Measurements from ENCODE around the gene NDST1. TPM values are rescaled to one million over a fixed set of nuclear protein-coding genes. Genes with fewer than 3 reads are reported as not detected.

The NDST1 gene
- total RNA-seq, 4 donors from 2014 or later, result 68.8 to 104 (median 96.4) TPM

GRCh38 chr5:150481972-150482406 lies 25.9 kb upstream of the NDST1 start:
- intact Hi-C loops (cut with DNase I; ENCODE audit: low total_unique reads) (loop anchor here (10.0 kb wide), 1 partner anchor 63 kb away; no protein-coding TSS in a partner anchor), in situ Hi-C loops (cut with MboI; ENCODE audit: low pct_ligation_motif_present in 1 of 4, low pct_unique_long_range_greater_than_20kb in 1 of 4, low sequenced_read_pairs in 3 of 4) (no loop called here)
- 50 to 61% methylated on average over 1 to 6 of the region's 6 CpGs for WGBS, 2 donors (ENCODE audit: low coverage in 1 of 2)
- TF ChIP-seq CTCF (IDR thresholded peaks at IDR 0.05) (no peak), EP300 (IDR thresholded peaks at IDR 0.05; ENCODE audit: low read depth) (no peak), POLR2AphosphoS5 (IDR thresholded peaks at IDR 0.05) (no peak), POLR2A (IDR thresholded peaks at IDR 0.05) (no peak)
- Histone ChIP-seq H3K27me3 (no peaks in the 10 kb centered on the region), H3K4me1 (peaks cover 3 to 14% (median 11%) of the 10 kb centered on the region in 4 donors), H3K27ac (no peak overlapping the region), H3K9me3 (no peaks in the 10 kb centered on the region), H3K36me3 (no peaks in the 10 kb centered on the region), H3K4me3 (no peak overlapping the region)
- DNase-seq, result no peak

DNA sequence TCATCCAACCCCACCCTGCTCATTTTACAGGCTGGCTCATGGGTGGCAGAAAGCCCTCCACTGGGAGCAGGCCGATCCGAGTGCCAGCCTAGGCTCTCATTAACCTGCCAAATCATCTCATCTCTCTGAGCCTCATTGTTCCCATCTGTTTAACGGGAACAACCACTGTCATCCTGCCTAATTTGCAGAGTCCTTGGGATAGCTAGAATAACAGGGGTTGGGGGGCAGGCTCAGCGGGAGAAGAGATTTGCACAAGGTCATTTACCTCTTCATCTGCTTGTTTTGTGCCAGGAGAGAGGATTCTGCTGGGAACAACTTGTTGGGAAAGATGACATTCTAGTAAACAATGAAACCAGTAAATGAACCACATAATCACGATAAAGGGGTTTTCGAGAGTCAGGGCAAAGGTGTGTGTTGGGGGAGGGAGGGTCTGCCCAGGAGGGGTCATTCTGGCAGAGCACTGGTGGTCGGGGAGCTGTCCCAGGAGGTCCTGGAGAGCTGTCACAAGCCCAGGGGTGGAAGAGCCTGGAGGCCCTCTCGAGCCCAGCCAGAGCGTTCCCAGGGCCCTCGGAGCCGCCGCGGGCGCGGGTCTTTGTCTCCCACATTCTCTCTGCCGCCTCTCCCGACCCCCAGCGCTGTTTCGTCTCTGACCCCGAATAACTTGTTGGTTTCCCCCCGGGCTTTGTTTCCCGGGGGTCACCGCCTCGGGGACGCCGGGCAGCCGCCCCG lies 22.8 kb upstream of the NDST1 start:
- Histone ChIP-seq H3K4me3 (peak overlapping the region; percentile 62 to 94 (median 90)), H3K36me3 (no peaks in the 10 kb centered on the region), H3K27me3 (no peaks in the 10 kb centered on the region), H3K9me3 (no peaks in the 10 kb centered on the region), H3K4me1 (peaks cover 27 to 42% (median 34%) of the 10 kb centered on the region in 4 donors), H3K27ac (peak overlapping the region; percentile 90 to 95 (median 94))
- in situ Hi-C loops (cut with MboI; ENCODE audit: low pct_ligation_motif_present in 1 of 4, low pct_unique_long_range_greater_than_20kb in 1 of 4, low sequenced_read_pairs in 3 of 4) (no loop called here), intact Hi-C loops (cut with DNase I; ENCODE audit: low total_unique reads) (loop anchor here (10.0 kb wide), 1 partner anchor 60 kb away; no protein-coding TSS in a partner anchor)
- no peak for DNase-seq
- no peak for TF ChIP-seq EP300 (IDR thresholded peaks at IDR 0.05; ENCODE audit: low read depth)
- TF ChIP-seq CTCF (IDR thresholded peaks at IDR 0.05), result no peak
- no peak for TF ChIP-seq POLR2A (IDR thresholded peaks at IDR 0.05)
- no peak for TF ChIP-seq POLR2AphosphoS5 (IDR thresholded peaks at IDR 0.05)
- 13 to 31% methylated on average over 3 to 15 of the region's 28 CpGs for WGBS, 2 donors (ENCODE audit: low coverage in 1 of 2)

DNA sequence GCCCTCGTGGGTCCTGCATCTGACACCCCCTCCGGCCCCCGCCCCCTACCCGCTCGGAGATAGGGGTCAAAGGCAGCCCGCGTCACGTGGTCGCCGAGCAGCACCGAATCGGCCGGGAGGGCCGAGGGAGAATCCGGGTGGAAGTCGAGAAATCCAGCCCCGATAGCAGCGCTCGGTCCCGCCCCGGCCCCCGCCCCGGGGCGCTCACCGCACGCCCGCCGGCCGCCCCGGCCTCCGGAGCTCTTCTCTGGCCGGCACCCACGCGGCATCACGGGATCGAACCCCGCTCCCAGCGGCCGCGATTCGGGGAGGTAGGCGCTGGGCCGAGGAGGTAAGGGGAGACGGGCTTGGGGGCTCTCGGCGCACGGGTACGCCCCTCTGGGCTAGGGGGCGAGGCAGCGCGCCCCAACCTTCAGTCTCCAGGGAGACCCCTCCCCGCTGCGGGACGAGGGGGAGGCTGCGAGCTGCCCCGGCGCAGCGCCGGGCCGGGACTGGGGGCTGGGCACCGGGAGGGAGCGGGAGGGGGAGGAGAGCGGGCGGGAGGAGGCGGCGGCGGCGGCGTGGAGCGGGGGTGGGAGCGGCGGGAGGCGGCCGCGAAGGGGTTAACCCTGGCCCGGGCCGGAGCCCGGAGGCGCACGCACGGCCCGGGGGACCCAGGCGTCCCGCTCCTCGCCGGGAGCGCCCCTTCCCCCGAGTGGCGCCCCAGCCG lies 22.1 kb upstream of the NDST1 start:
- intact Hi-C loops (cut with DNase I; ENCODE audit: low total_unique reads), result loop anchor here (10.0 kb wide), 1 partner anchor 59 kb away; no protein-coding TSS in a partner anchor
- peak overlapping the region; percentile 90 to 95 (median 94) for H3K27ac ChIP-seq
- H3K36me3 ChIP-seq, result no peaks in the 10 kb centered on the region
- H3K27me3 ChIP-seq, result no peaks in the 10 kb centered on the region
- H3K4me1 ChIP-seq, result peaks cover 34 to 49% (median 42%) of the 10 kb centered on the region in 4 donors
- peak; percentile 63 for DNase-seq
- no peaks in the 10 kb centered on the region for H3K9me3 ChIP-seq
- peak overlapping the region; percentile 62 to 94 (median 90) for H3K4me3 ChIP-seq
- TF ChIP-seq EP300 (IDR thresholded peaks at IDR 0.05; ENCODE audit: low read depth) (no peak), POLR2AphosphoS5 (IDR thresholded peaks at IDR 0.05) (peak in 1 of 3 donors; percentile 29), POLR2A (IDR thresholded peaks at IDR 0.05) (peak; percentile 47)
- 3% methylated on average over 17 of the region's 90 CpGs; no CpG with 5 or more reads in 1 of the 2 donors for WGBS, 2 donors (ENCODE audit: low coverage in 1 of 2)
- in situ Hi-C loops (cut with MboI; ENCODE audit: low pct_ligation_motif_present in 1 of 4, low pct_unique_long_range_greater_than_20kb in 1 of 4, low sequenced_read_pairs in 3 of 4), result no loop called here

GRCh38 chr5:150486402-150487198 lies 21.3 kb upstream of the NDST1 start:
- peak overlapping the region; percentile 62 to 94 (median 90) for H3K4me3 ChIP-seq
- in situ Hi-C loops (cut with MboI; ENCODE audit: low pct_ligation_motif_present in 1 of 4, low pct_unique_long_range_greater_than_20kb in 1 of 4, low sequenced_read_pairs in 3 of 4), result no loop called here
- no peaks in the 10 kb centered on the region for H3K36me3 ChIP-seq
- peak overlapping the region; percentile 90 to 95 (median 94) for H3K27ac ChIP-seq
- H3K9me3 ChIP-seq, result no peaks in the 10 kb centered on the region
- WGBS, 2 donors (ENCODE audit: low coverage in 1 of 2), result 5% methylated on average over 41 of the region's 60 CpGs; no CpG with 5 or more reads in 1 of the 2 donors
- intact Hi-C loops (cut with DNase I; ENCODE audit: low total_unique reads), result loop anchor here (10.0 kb wide), 1 partner anchor 58 kb away; no protein-coding TSS in a partner anchor
- peak; percentile 57 for DNase-seq
- H3K27me3 ChIP-seq, result no peaks in the 10 kb centered on the region
- H3K4me1 ChIP-seq, result peaks cover 38 to 56% (median 48%) of the 10 kb centered on the region in 4 donors
- TF ChIP-seq POLR2AphosphoS5 (IDR thresholded peaks at IDR 0.05), result no peak
- peak in 1 of 5 experiments; percentile 4 for TF ChIP-seq CTCF (IDR thresholded peaks at IDR 0.05)

Data from transverse colon (tissue), 4 donors.